HG02763 (cell line): ENCODE results near the gene ENTHD1.
"Not testable (repeated sequence)": the region's sequence is repeated elsewhere in the genome, so short reads cannot be mapped to it uniquely, and the experiment has no call there.

Experiments
- ATAC-seq: cut with Tn5 transposase; IDR thresholded peaks from one replicate; pipeline ENCODE4 v1.9.1; 2021; ENCODE audit warnings: mild to moderate bottlenecking, moderate library complexity; ENCODE audit not compliant: unreplicated experiment

ENTHD1 gene

GRCh38 chr22:39900306-39901227 is 7.0 kb upstream of the ENTHD1 start, which contains the start of gene GRAP2:
Gene GRAP2, plus strand, starts transcription at chr22:39901084. Its CDS starts 46,023 bp downstream, at chr22:39947107.
- peak; percentile 70 for ATAC-seq

GRCh38 chr22:39898997-39899396 is 5.4 kb upstream of the ENTHD1 start:
- peak; percentile 66 for ATAC-seq

- no peak for ATAC-seq
These were observed 4.3 kb upstream of the ENTHD1 start for GRCh38 chr22:39897841-39898240.

- ATAC-seq: no peak
These were observed 2.9 kb upstream of the ENTHD1 start for GRCh38 chr22:39896313-39896996.

DNA sequence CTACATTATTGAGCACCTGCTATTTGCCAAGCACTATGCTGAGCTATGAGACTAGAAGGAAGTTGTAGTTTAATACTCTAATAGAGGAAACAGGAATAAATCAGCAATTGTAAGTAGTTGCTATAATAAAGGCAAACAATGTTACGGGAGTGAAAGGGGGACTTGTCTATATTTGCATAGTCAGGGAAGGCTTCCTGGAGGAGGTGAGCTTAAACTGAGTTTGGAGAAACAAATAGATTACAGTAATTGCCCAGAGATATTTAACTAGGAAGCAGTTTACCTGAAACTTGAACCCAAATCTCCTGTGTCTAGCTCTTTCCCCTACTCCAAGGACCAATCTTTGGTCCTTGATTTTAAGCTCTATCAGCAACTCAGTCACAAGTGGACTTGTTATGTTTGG is 2.1 kb upstream of the ENTHD1 start:
- ATAC-seq: no peak

DNA sequence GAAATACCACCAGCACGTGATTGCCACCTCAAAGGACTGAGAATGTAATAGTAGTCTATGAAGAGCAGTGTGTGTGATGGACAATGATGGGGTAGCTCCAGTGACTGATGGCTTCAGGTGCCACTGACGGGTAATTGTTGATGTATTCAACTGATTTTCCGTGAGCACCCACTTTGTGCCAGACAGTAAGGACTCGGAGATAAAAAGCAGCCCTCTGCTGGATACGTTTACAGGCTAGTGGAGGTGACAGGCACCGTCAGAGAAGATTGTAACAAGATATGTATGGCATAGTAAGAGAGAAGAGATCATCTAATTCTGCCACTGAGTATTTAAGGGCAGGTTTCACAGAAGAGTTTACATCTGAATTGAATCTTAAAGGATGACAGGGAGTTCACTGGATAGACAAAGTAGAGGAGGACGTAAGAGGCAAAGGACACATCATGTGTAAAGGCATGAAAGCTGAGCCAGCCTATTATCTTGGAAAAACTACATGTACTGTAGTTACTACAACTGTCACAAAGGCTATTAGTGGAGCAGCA is 1.1 kb upstream of the ENTHD1 start:
- no peak for ATAC-seq

- ATAC-seq: not testable (repeated sequence)
These were observed 3.6 kb downstream of the ENTHD1 start for GRCh38 chr22:39889924-39890323.

- ATAC-seq: no peak
These were observed 10.5 kb downstream of the ENTHD1 start for GRCh38 chr22:39883057-39883456.

DNA sequence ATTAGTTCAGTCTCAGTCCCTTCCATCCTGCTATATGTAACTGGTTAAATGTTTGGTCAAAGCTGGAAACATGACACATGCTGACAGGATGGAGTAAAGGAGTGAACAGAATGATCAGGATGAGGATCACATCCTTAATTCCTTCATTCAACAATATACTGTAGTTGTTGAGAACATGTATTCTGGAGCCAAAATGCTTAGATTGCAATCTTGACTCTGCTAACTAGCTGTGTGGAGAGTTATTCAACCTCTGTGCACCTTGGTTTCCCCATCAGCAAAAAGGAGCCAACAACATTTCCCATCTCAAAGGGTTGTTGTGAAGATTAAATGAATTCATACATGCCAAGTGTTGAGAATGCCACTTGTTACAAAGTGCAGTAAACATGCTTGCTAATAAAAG is 12.8 kb downstream of the ENTHD1 start:
- no peak for ATAC-seq

DNA sequence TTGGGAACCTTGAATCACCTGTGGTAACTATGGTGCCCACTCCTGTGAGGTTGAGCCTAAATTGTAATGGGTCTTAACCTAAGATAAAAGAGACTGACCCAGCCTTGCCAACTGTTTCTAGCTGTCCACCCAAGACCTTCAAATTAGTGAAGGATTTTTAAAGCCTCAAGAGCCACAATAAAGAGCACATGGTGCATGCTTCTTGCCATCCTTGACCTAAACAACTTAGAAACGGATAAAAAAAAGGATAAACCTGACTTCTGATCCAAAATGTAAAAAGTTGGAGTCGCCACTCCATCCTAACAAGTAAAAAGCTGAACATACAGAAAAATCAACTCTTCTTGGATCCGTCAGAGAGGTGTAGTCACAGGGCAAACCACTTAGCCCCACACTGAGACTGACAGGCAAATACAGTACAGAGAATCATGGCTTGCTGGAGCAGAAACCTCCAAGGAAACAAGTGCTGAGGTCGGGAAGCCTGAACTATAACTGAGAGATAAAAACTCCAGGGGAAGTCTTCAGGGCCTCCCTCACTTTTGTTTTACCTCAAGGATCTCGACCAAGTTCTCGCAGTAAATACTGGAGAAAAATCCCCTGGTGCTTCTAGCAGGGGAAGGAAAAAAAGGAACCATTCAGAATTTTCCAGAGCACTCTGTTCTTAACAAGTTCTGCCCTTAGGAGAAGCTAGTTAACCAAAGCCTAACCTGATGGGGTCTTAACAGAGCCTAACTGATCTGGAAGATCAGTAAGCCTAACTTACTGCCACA is 16.3 kb downstream of the ENTHD1 start:
- no peak for ATAC-seq

- not testable (repeated sequence) for ATAC-seq
These were observed 18.2 kb downstream of the ENTHD1 start for GRCh38 chr22:39875176-39875885.

DNA sequence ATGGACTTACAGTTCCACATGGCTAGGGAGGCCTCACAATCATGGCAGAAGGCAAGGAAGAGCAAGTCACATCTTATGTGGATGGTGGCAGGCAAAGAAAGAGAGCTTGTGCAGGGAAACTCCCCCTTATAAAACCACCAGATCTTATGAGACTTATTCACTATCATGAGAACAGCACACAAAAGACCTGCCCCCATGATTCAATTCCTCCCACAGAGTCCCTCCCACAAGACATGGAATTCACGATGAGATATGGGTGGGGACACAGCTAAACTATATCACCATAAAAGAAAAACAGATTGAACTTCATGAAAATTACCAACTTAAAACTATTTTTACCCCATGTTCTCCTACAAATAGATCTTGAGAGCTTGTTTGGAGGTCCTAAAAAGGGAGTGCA is 19.6 kb downstream of the ENTHD1 start:
- ATAC-seq: no peak

- no peak for ATAC-seq
These were observed 21.0 kb downstream of the ENTHD1 start for GRCh38 chr22:39872548-39872947.

DNA sequence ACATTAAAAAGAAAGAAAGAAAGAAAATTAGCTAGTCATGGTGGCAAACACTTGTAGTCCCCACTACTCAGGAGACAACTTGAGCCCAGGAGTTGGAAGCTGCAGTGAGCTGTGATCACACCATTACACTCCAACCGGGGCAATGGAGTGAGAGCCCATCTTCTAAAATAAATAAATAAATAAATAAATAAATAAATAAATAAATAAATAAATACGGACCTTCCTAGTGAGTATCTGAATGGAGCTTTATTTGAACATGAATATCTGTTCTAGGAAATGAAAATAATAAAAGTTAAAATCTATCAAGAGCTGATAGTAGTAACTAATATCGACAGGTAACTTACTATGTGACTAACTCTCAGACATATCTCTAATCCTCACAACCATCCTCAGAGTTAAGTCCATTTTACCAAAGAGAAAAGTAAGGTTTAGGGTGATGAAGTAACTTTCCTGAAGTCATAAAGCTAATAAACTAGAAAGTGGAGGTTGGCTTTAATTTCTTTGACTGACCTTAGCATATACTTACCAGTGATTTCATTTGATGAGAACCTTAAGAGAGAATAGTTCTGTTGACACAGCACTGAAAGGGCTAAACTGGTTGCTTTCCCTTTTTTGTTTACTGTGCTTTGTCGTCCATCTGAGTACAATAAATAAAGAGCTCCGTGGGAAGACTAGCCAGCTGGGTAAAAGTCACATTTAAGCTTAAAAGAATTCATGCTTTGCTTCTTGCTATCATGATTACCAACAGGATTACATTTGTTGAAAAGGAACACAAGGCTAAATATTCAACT is 22.4 kb downstream of the ENTHD1 start:
- no peak for ATAC-seq

DNA sequence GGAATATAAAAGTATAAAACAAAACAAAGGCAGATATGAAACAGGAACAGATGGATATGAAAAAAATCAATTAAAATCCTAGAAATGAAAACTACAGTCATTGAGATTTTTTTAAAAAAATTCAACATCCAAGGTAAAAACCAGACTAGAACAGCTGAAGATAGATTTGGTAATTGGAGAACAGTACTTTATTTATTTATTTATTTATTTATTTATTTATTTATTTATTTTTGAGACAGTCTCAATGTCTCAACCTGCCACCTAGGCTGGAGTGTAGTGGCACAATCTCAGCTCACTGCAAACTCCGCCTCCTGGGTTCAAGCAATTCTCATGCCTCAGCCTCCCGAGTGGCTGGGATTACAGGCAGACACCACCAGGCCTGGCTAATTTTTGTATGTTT is 23.8 kb downstream of the ENTHD1 start:
- ATAC-seq: not testable (repeated sequence)

- ATAC-seq: no peak
These were observed 24.8 kb downstream of the ENTHD1 start for GRCh38 chr22:39868741-39869140.

- no peak for ATAC-seq
These were observed 33.5 kb downstream of the ENTHD1 start for GRCh38 chr22:39859903-39860588.

DNA sequence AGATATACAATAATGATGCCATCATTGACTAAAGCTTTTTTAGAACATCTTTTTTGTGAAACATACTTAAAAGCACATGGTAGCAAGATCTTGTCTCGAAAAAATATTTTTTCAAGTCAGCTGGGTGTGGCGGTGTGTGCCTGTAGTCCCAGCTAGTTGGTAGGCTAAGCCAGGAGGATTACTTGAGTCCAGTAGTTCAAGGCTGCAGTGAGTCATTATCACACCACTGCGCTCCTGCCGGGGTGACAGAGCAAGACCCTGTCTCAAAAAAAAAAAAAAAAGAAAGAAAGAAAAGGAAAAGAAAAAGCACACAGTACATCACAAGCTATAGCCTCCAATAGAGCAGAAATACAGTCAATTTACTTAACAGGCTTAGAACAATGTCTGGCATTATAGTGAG is 37.0 kb downstream of the ENTHD1 start:
- no peak for ATAC-seq

DNA sequence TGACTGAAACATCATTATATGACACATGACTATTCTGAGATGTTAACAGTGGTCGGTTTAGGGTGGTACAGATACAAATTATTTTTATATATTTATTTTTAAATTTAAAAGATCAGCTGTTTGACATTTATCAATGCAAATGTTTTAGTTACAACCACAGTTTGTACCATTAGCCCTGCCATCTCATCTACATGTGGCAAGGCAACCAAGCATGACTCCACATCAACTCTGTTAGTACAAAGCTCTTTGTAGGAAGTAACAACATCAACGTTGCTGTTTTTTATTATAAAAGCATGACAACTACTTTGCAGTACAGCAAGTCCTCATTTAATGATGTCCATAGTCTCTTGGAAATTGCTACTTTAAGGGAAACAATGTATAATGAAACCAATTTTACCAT is 40.8 kb downstream of the ENTHD1 start:
- ATAC-seq: no peak
